Right atrium auricular region (tissue), 2 donors: ENCODE results near the gene FERMT3. TPM values are rescaled to one million over a fixed set of nuclear protein-coding genes. Genes with fewer than 3 reads are reported as not detected.

Experiments
- DNase-seq: peaks from one replicate; pipeline ENCODE4 v3.0.0-alpha.2; 2019; ENCODE audit warnings: low spot score
- H3K27ac ChIP-seq, 2 donors: fragments of 200-600 bp; sonication (generic); 1 replicate in 1 of 2; 2 replicates in 1 of 2; pipeline ENCODE4 v1.5.1; 2016 to 2019
- H3K27me3 ChIP-seq, 2 donors: fragments of 200-600 bp; sonication (generic); one replicate each; pipeline versions ENCODE4 v1.5.1 to v1.6.0; 2017 to 2019
- H3K36me3 ChIP-seq: fragments of 200-600 bp; sonication (generic); one replicate; pipeline ENCODE4 v1.5.1; 2016
- H3K4me1 ChIP-seq, 2 donors: fragments of 200-600 bp; sonication (generic); one replicate each; pipeline versions ENCODE4 v1.5.1 to v1.6.0; 2017 to 2019
- H3K4me3 ChIP-seq, 2 donors: fragments of 200-600 bp; sonication (generic); 1 replicate in 1 of 2; 2 replicates in 1 of 2; pipeline ENCODE4 v1.5.1; 2017 to 2019; ENCODE audit warnings: mild to moderate bottlenecking in 1 of 2, moderate library complexity in 1 of 2
- H3K9me3 ChIP-seq, 2 donors: fragments of 200-600 bp; sonication (generic); one replicate each; pipeline ENCODE4 v1.5.1; 2019
- total RNA-seq, 2 donors: library from RNA; depleted of rRNA; stranded (reverse); fragments of >200 nt; gene quantifications; one replicate each; pipeline ENCODE4 v1.1.0, GENCODE V29; 2016
- TF ChIP-seq, protein P1 (sequence below), 2 donors: fragments of 200-600 bp; sonication (generic); IDR thresholded peaks; one replicate each; pipeline ENCODE4 v1.5.1; 2019; ENCODE audit warnings: antibody characterized with exemption in 2 of 2

Gene FERMT3
- total RNA-seq, 2 donors from 2014 or later = 6.3 to 19.4 TPM

DNA sequence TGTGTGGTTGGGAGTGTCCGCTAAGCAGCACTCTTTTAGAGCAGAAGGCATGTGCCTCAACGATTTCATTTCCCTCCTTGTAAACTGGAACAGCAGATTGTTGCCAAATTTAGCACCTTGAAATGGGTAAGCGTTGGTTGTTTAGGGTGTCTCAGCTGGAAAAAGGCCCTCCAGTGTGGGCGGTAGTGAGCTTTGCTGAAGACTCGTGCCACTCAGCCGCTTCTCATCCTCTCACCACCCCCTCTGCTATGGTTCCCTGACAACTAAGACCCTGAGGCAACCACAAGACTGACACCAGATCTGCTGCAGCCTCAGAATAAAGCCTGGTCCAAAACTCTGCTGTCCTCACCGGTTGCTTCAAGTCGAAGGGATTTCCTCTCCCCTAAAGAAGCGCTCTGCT is 9.9 kb upstream of the FERMT3 start:
- no peak overlapping the region for H3K4me3 ChIP-seq
- H3K36me3 ChIP-seq = peaks cover 89% of the 10 kb centered on the region
- no peaks in the 10 kb centered on the region for H3K4me1 ChIP-seq
- no peaks in the 10 kb centered on the region for H3K27me3 ChIP-seq
- no peak for DNase-seq
- no peak overlapping the region for H3K27ac ChIP-seq
- no peaks in the 10 kb centered on the region for H3K9me3 ChIP-seq
- TF ChIP-seq, protein P1, sequence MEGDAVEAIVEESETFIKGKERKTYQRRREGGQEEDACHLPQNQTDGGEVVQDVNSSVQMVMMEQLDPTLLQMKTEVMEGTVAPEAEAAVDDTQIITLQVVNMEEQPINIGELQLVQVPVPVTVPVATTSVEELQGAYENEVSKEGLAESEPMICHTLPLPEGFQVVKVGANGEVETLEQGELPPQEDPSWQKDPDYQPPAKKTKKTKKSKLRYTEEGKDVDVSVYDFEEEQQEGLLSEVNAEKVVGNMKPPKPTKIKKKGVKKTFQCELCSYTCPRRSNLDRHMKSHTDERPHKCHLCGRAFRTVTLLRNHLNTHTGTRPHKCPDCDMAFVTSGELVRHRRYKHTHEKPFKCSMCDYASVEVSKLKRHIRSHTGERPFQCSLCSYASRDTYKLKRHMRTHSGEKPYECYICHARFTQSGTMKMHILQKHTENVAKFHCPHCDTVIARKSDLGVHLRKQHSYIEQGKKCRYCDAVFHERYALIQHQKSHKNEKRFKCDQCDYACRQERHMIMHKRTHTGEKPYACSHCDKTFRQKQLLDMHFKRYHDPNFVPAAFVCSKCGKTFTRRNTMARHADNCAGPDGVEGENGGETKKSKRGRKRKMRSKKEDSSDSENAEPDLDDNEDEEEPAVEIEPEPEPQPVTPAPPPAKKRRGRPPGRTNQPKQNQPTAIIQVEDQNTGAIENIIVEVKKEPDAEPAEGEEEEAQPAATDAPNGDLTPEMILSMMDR (IDR thresholded peaks at IDR 0.05) = no peak

DNA sequence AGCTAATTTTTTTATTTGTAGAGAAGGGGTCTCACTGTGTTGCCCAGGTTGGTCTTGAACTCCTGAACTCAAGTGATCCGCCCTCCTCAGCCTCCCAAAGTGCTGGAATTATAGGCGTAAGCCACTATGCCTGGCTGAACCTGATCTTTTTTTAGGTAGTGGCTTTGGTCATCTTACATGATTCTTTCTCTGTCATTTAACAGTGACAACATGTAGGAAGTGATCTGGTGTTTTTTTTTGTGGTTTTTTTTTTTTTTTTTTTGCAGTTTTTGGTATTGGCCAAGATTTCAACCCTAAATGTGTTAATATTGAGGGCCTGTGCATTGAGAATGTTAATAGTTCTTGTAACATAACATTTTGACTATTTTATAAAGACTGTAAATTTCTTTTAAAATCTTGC is 8.0 kb upstream of the FERMT3 start:
- Histone ChIP-seq H3K4me3 (no peak overlapping the region), H3K9me3 (no peaks in the 10 kb centered on the region), H3K27me3 (no peaks in the 10 kb centered on the region), H3K36me3 (peaks cover 97% of the 10 kb centered on the region), H3K27ac (no peak overlapping the region), H3K4me1 (no peaks in the 10 kb centered on the region)
- DNase-seq = no peak
- TF ChIP-seq, protein P1 (IDR thresholded peaks at IDR 0.05) = no peak

DNA sequence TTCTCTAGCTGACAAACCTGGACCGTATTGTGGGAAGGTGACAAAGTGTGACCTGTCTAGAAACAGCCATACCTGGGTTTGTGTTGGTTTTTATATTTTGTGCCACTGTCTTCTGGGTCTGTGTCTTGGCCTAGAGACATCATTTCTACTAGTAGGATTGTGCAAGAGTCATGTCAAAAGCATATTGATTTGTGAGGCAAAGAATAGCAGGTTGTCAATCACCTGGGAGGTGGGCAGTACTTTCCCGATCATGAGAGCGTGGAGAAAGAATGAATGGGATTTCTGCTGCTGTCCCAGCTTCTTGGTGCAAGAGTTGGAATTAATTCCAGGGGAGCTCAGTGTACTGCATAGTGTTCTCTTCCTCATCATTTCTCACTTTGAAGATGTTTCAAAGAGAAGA is 5.0 kb upstream of the FERMT3 start:
- H3K36me3 ChIP-seq = peaks cover 79% of the 10 kb centered on the region
- H3K4me1 ChIP-seq = peaks cover 0 to 18% of the 10 kb centered on the region in 2 donors
- H3K9me3 ChIP-seq = no peaks in the 10 kb centered on the region
- H3K27ac ChIP-seq = no peak overlapping the region
- no peak for DNase-seq
- no peak overlapping the region for H3K4me3 ChIP-seq
- TF ChIP-seq, protein P1 (IDR thresholded peaks at IDR 0.05) = no peak
- H3K27me3 ChIP-seq = no peaks in the 10 kb centered on the region

DNA sequence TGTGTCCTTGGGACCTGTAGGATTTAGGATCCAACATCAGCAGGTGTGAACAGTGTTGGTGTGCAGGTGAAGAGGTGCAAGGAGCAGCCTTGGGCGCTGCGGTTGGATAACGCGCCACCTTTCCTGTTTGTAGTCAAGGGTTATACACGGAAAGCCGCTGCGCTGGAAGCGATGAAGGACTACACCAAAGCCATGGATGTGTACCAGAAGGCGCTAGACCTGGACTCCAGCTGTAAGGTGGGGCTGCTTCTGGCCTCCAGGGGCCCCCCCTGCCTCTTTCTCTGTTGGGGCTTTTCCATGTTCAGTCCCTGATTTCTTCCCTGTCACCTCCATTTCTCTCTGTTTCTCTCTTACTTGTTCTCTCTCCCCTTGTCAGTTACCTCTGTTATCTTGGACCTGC is 3.5 kb upstream of the FERMT3 start:
- peaks cover 72% of the 10 kb centered on the region for H3K36me3 ChIP-seq
- no peak for DNase-seq
- TF ChIP-seq, protein P1 (IDR thresholded peaks at IDR 0.05) = no peak
- no peak overlapping the region for H3K4me3 ChIP-seq
- no peaks in the 10 kb centered on the region for H3K27me3 ChIP-seq
- peaks cover 0 to 30% of the 10 kb centered on the region in 2 donors for H3K4me1 ChIP-seq
- H3K9me3 ChIP-seq = no peaks in the 10 kb centered on the region
- H3K27ac ChIP-seq = no peak overlapping the region

DNA sequence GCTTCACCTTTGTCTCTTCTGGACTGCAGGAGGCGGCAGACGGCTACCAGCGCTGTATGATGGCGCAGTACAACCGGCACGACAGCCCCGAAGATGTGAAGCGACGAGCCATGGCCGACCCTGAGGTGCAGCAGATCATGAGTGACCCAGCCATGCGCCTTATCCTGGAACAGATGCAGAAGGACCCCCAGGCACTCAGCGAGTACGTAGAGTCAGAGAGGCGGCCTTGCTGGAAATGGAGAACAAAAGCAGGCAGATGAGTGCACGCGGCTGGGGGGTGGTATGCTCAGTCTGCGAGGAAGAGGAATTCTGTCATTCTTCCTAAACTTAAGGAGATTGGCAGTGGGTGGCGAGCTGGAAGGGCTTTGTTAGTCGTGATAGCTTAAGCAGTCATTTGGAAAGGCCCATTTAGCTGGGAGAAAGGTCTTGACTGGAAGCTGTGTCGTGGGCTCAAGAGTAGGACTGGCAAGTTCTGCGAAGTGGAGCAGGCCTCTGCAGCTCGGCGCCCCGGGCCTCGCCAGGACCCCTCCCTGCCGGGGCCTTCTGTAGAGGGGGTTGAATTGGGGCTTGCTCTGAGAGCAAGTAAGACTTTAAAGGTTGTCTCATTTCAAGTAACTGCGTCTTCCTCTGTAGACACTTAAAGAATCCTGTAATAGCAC is 3.0 kb upstream of the FERMT3 start:
- no peaks in the 10 kb centered on the region for H3K27me3 ChIP-seq
- peaks cover 67% of the 10 kb centered on the region for H3K36me3 ChIP-seq
- H3K27ac ChIP-seq = no peak overlapping the region
- TF ChIP-seq, protein P1 (IDR thresholded peaks at IDR 0.05) = no peak
- H3K4me3 ChIP-seq = no peak overlapping the region
- no peak for DNase-seq
- H3K9me3 ChIP-seq = no peaks in the 10 kb centered on the region
- H3K4me1 ChIP-seq = peaks cover 0 to 36% of the 10 kb centered on the region in 2 donors

DNA sequence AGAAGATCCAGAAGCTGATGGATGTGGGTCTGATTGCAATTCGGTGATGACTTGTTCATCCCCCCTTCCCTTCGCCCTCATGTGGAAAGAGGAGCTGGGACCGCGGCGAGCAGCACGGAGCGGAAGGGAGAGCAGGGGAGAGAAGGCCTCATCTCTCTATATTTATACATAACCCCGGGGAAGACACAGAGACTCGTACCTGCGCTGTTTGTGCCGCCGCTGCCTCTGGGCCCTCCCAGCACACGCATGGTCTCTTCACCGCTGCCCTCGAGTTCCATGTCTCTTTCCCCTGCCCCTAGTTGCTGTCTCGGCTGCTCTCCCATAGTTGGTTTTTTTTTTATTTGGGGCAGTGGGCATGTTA is 2.5 kb upstream of the FERMT3 start:
- H3K27me3 ChIP-seq = no peaks in the 10 kb centered on the region
- no peak overlapping the region for H3K4me3 ChIP-seq
- H3K9me3 ChIP-seq = no peaks in the 10 kb centered on the region
- TF ChIP-seq, protein P1 (IDR thresholded peaks at IDR 0.05) = no peak
- no peak for DNase-seq
- H3K27ac ChIP-seq = no peak overlapping the region
- H3K36me3 ChIP-seq = peaks cover 62% of the 10 kb centered on the region
- H3K4me1 ChIP-seq = peaks cover 0 to 38% of the 10 kb centered on the region in 2 donors
